ENCODE results near the gene PCGF3. TPM values are rescaled to one million over a fixed set of nuclear protein-coding genes. Genes with fewer than 3 reads are reported as not detected.
"Not testable (repeated sequence)": the region's sequence is repeated elsewhere in the genome, so short reads cannot be mapped to it uniquely, and the experiment has no call there.

PCGF3 gene
- total RNA-seq, 2 experiments from 2014 or later = 45.4 to 51.6 TPM

- Mint-ChIP-seq H3K9me3 (no peaks in the 10 kb centered on the region), H3K27ac (no peak overlapping the region), H3K4me1 (peaks cover 3% of the 10 kb centered on the region), H3K36me3 (peaks cover 39% of the 10 kb centered on the region), H3K27me3 (no peaks in the 10 kb centered on the region), H3K4me3 (no peak overlapping the region)
- DNase-seq (no peak), ATAC-seq (ENCODE audit: low read depth) (no peak)
- POLR2A ChIA-PET = no interaction called here
These were observed 15.9 kb downstream of the PCGF3 start for GRCh38 chr4:721261-722168.

GRCh38 chr4:722169-722725 is 16.6 kb downstream of the PCGF3 start:
- POLR2A ChIA-PET = no interaction called here
- ATAC-seq (ENCODE audit: low read depth) (no peak), DNase-seq (no peak)
- Mint-ChIP-seq H3K36me3 (peaks cover 39% of the 10 kb centered on the region), H3K4me1 (peaks cover 2% of the 10 kb centered on the region), H3K27me3 (no peaks in the 10 kb centered on the region), H3K4me3 (no peak overlapping the region), H3K9me3 (no peaks in the 10 kb centered on the region), H3K27ac (no peak overlapping the region)

- DNase-seq (no peak), ATAC-seq (ENCODE audit: low read depth) (no peak)
- Mint-ChIP-seq H3K4me3 (no peak overlapping the region), H3K27ac (no peak overlapping the region), H3K4me1 (peaks cover 2% of the 10 kb centered on the region), H3K36me3 (peaks cover 39% of the 10 kb centered on the region), H3K27me3 (no peaks in the 10 kb centered on the region), H3K9me3 (no peaks in the 10 kb centered on the region)
- POLR2A ChIA-PET = no interaction called here
These were observed 17.3 kb downstream of the PCGF3 start for GRCh38 chr4:722851-723360.

- Mint-ChIP-seq H3K36me3 (peaks cover 39% of the 10 kb centered on the region), H3K27me3 (no peaks in the 10 kb centered on the region), H3K9me3 (no peaks in the 10 kb centered on the region), H3K4me3 (no peak overlapping the region), H3K27ac (no peak overlapping the region), H3K4me1 (peaks cover 2% of the 10 kb centered on the region)
- ATAC-seq (ENCODE audit: low read depth) (no peak), DNase-seq (no peak)
- POLR2A ChIA-PET = no interaction called here
These were observed 18.3 kb downstream of the PCGF3 start for GRCh38 chr4:723751-724530.

GRCh38 chr4:725391-726234 is 20.0 kb downstream of the PCGF3 start:
- no peak overlapping the region for H3K4me3 Mint-ChIP-seq
- DNase-seq (no peak), ATAC-seq (ENCODE audit: low read depth) (no peak)
- H3K27me3 Mint-ChIP-seq = no peaks in the 10 kb centered on the region
- POLR2A ChIA-PET = no interaction called here
- H3K27ac Mint-ChIP-seq = no peak overlapping the region
- no peaks in the 10 kb centered on the region for H3K9me3 Mint-ChIP-seq
- peaks cover 2% of the 10 kb centered on the region for H3K4me1 Mint-ChIP-seq
- H3K36me3 Mint-ChIP-seq = peaks cover 30% of the 10 kb centered on the region

GRCh38 chr4:726235-726787 is 20.7 kb downstream of the PCGF3 start:
- Mint-ChIP-seq H3K27me3 (no peaks in the 10 kb centered on the region), H3K4me3 (no peak overlapping the region), H3K27ac (no peak overlapping the region), H3K9me3 (no peaks in the 10 kb centered on the region), H3K4me1 (peaks cover 2% of the 10 kb centered on the region), H3K36me3 (peaks cover 31% of the 10 kb centered on the region)
- ATAC-seq (ENCODE audit: low read depth) = no peak
- no peak for DNase-seq
- POLR2A ChIA-PET = no interaction called here

GRCh38 chr4:726838-727237 is 21.2 kb downstream of the PCGF3 start:
- H3K4me1 Mint-ChIP-seq = peaks cover 2% of the 10 kb centered on the region
- H3K36me3 Mint-ChIP-seq = peaks cover 26% of the 10 kb centered on the region
- no peaks in the 10 kb centered on the region for H3K27me3 Mint-ChIP-seq
- no peak overlapping the region for H3K4me3 Mint-ChIP-seq
- ATAC-seq (ENCODE audit: low read depth) (no peak), DNase-seq (no peak)
- POLR2A ChIA-PET = no interaction called here
- no peaks in the 10 kb centered on the region for H3K9me3 Mint-ChIP-seq
- H3K27ac Mint-ChIP-seq = no peak overlapping the region

- H3K36me3 Mint-ChIP-seq = peaks cover 21% of the 10 kb centered on the region
- H3K4me3 Mint-ChIP-seq = no peak overlapping the region
- no peaks in the 10 kb centered on the region for H3K9me3 Mint-ChIP-seq
- H3K27me3 Mint-ChIP-seq = no peaks in the 10 kb centered on the region
- no peak overlapping the region for H3K27ac Mint-ChIP-seq
- no peak for ATAC-seq (ENCODE audit: low read depth)
- POLR2A ChIA-PET = no interaction called here
- no peak for DNase-seq
- H3K4me1 Mint-ChIP-seq = peaks cover 2% of the 10 kb centered on the region
These were observed 21.9 kb downstream of the PCGF3 start for GRCh38 chr4:727576-727975.

- no peak overlapping the region for H3K27ac Mint-ChIP-seq
- ATAC-seq (ENCODE audit: low read depth) = no peak
- H3K9me3 Mint-ChIP-seq = no peaks in the 10 kb centered on the region
- DNase-seq = no peak
- no peak overlapping the region for H3K4me3 Mint-ChIP-seq
- no peaks in the 10 kb centered on the region for H3K27me3 Mint-ChIP-seq
- peaks cover 8% of the 10 kb centered on the region for H3K36me3 Mint-ChIP-seq
- POLR2A ChIA-PET = no interaction called here
- peaks cover 2% of the 10 kb centered on the region for H3K4me1 Mint-ChIP-seq
These were observed 24.0 kb downstream of the PCGF3 start for GRCh38 chr4:729336-730315.

- peaks cover 2% of the 10 kb centered on the region for H3K4me1 Mint-ChIP-seq
- H3K27me3 Mint-ChIP-seq = no peaks in the 10 kb centered on the region
- no peak for ATAC-seq (ENCODE audit: low read depth)
- H3K27ac Mint-ChIP-seq = no peak overlapping the region
- H3K9me3 Mint-ChIP-seq = no peaks in the 10 kb centered on the region
- H3K36me3 Mint-ChIP-seq = peaks cover 9% of the 10 kb centered on the region
- no peak for DNase-seq
- no peak overlapping the region for H3K4me3 Mint-ChIP-seq
- POLR2A ChIA-PET = no interaction called here
These were observed 24.9 kb downstream of the PCGF3 start for GRCh38 chr4:730511-730910.

- H3K4me3 Mint-ChIP-seq, H3K9me3 Mint-ChIP-seq, H3K27ac Mint-ChIP-seq, H3K4me1 Mint-ChIP-seq, H3K27me3 Mint-ChIP-seq, POLR2A ChIA-PET, DNase-seq: not testable (repeated sequence)
- H3K36me3 Mint-ChIP-seq = peaks cover 11% of the 10 kb centered on the region
- ATAC-seq (ENCODE audit: low read depth) = peak; percentile 14
These were observed 25.6 kb downstream of the PCGF3 start for GRCh38 chr4:730946-731904.

All from activated naive CD8-positive, alpha-beta T cell treated with anti-CD3 and anti-CD28 coated beads, Interleukin-2, amount 10 ng/mL, durations not matched to agents 7 days and 5 days (primary cell).